Measurements from ENCODE around the gene DOCK1.
"Not testable (repeated sequence)": the region's sequence is repeated elsewhere in the genome, so short reads cannot be mapped to it uniquely, and the experiment has no call there.

DOCK1 gene

DNA sequence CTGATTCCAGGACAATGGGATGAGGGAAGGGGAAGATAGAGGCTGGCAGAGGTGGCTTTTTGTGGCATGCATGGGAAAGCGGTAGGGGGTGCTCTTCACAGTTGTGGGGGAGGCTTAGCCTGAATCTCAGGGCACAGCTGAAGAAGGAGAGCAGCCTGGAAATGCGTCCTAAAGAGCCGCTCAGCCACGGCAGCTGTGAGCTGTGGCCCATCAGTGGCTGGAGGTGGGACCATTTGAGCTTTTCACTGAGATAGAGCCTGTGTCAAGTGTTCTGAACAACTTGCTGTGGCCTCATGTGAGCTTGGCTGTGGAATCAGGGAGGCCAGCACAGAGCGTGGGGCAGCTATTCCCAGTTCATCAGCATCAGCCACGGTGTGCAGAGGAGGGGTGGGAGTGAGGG lies 391.5 kb downstream of the DOCK1 start:
- DNase-seq: no peak

DNA sequence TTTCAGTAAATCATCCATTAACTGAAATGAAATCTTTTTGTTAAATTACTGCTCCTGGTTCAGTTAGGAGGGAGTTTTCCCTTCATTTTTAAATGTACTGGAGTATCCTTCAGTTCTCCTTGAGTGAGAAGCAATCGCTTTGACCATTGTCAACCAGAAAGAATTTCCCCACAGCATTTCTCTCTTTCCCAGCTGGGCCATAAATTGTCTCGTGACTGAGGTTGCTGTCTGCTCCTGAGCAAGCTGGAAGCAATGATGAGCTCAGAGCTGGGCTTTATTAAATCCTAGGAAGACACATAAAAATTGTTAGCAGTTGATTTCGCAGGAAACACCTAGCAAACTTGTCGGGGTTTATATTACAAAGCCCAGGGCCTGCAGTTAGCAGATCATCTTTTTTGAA lies 393.2 kb downstream of the DOCK1 start:
- DNase-seq: no peak

DNA sequence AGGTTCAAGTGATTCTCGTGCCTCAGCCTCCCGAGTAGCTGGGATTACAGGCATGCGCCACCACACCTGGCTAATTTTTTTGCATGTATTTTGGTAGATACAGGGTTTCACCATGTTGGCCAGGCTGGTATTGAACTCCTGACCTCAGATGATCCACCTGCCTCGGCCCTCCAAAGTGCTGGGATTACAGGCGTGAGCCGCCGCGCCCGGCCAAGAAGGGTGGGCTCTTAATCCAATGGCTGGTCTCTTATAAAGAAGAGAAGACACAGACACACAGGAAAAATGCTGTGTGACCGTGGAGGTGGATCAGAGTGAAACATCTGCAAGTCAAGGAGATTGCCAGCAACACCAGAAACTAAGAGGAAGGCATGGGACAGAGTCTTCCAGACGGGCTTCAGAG lies 394.0 kb downstream of the DOCK1 start:
- DNase-seq: not testable (repeated sequence)

DNA sequence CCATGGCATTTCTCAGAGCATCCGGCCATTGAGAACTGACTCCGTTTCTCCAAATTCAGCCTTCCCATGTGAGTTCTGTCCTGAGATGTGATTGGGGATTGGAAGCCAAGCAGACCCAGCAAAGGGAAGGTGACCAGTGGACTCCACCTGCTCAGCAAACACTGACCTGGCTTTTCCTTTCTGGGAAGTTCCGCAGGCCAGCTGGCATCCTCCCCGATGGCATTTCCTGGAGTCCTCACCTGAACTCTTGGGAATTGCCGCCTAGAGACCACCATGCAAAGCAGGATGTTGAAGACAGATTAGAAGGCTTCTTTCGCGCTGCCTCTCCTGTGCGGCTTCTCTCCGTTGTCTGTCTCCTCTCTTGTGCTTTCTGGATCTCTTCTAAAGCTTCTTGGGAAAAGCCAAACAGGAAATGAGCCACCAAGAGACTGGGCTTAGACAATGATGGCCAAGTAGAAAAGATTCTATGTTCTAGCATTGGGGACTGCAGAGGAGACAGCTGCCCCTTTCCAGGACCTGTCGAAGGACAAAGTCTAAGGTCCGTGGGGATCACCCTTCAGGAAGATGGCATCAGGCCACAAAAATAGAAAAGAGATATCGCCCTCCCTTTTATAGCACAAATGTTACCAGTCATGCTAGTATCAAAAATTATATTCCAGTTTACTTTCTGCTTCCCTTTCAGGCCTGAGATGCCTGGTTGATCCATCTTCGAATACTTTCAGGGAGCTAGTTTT lies 394.9 kb downstream of the DOCK1 start:
- DNase-seq: no peak

DNA sequence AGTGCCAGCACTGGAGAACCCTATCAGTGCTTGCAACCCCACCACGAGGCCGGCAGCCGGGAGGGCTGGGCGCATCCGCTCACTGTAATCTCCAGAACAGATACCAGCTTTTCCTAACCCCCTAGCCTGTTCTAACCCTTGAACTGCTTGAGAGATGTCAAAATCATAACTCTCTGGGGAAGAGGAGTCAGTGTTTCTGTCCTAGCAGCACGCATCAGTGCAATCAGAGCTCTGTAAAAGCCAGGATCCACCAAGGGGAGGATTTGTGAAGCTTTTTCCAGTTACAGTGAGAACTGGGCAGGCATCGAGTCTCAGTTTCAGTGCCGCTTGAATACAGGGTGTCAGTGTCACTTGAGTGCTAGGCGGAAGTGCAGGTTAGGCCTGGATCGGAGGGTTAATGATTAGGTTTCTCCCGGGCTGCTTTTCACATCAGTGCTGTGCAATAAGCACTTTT lies 395.7 kb downstream of the DOCK1 start:
- DNase-seq: no peak

DNA sequence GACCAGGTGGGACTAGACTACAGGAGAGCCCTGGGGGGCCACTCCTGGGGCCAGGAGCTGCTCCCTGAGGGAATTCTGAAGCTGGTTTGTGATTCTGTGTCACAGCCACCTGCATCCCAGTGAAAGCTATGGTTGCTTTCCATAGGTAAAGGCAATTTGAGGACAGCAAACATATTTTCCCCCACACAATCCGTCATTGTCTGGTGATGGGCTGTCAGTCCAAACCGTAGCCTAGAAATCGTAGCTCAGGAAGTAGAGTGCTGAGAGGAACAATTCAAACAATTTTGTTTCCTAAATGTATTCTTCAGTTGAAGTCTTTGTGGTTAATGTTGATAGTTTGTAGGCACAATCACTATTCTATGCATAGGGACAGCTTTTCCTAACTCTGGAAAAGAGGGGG lies 397.1 kb downstream of the DOCK1 start:
- no peak for DNase-seq

DNA sequence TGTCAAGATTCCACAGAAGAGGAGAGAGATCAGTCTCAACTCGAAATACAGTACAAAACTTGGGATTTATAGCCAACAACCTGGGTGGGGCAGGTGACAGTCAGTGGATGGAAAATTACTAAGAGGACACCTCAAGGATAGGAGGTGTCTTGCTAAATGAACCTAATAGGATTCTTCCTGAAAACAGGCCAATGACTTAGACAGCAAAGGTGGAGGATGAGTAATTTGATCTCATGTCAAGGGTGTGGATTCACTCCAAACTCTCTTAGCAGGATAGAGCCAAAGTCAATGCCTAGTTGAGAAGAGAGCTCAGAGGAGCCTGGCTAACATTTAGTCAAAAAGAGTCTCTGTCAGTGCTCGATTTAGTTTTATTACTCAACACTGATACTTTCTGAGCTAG lies 397.9 kb downstream of the DOCK1 start:
- DNase-seq: no peak

DNA sequence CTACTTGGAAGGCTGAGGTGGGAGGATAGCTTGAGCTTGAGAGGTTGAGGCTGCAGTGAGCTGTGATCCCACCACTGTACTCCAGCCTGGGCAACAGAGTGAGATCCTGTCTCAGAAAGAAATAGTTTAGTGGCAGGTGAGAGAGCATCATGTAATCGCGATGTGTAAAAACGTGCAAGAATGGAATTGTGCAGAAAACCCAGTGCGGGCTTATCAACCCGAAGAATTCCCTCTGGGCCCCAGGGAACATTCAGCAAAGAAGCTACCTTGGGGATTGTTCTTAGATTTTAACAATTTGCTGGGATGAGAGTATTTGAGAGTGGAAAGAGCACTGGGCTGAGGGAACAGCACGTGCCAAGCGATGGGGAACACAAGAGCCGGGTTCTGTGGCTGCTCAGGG lies 398.5 kb downstream of the DOCK1 start:
- DNase-seq: no peak

DNA sequence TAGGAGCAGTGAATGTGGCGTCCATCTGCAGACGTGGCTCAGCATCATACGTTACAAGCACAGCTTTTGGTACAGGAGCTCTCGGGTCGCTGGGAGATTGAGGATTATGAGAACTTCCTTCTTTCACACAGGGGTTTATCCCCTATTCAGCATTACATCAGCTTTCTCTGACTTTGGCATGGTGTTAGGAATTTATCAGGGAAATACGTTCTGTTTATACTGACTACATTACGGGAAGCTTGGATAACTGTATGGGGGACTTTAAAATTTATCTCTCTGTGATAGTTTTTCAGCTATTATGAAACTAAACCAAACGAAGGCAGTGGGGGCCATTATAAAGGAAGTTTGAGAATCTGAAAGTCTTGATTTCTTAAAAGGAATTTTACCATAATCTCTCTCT lies 401.3 kb downstream of the DOCK1 start:
- DNase-seq: no peak

DNA sequence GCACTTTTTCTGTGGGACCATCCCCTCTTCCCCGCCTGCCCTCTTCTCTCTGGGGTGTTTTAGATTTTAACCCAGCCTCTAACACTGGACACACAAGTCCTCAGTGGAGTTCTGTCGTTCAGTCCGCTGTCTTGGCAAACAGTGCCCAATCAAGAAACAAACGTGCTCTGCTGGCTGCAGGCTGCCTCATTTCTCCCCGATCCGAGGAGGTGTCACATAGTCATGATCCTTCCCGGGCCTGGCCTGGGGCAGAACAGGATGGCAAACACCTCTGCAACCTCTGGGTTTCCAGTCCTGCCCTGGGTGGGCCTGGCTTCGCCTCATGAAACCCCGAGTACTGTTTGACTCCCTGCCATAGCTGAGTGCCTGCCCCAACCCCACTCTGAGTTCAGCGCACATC lies 402.1 kb downstream of the DOCK1 start:
- DNase-seq: no peak

DNA sequence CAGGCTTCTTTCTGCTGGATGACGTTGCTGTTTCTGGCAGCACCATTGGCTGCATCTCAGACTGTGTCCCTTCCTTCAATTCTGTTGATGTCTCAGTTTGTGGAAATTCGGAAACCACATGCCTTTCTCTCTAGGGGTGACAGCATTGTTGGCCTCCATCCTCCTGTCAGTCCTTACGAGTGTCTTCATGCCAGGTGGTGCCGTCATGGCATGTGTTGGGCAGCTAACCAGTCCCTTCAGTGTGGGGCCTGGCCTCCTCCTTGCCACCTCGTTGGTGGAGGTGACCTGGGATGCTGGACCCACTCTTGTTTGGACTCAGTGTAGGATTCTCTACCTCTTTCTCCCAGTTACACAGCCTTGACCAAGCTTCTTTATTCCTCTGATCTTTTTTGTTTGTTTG lies 402.8 kb downstream of the DOCK1 start:
- no peak for DNase-seq

DNA sequence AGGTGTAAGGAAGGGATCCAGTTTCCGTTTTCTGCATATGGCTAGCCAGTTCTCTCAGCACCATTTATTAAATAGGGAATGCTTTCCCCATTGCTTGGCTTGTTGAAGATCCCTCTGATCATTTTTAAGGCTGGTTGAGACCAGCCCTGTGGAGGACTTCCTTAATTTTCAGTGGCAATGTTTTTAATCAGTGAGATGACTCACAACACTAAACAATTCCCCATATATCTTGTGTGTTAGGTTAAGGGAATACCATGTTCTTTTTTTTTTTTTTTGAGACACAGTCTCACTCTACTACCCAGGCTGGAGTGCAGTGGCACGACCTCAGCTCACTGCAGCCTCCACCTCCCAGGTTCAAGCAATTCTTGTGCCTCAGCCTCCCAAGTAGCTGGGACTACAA lies 404.4 kb downstream of the DOCK1 start:
- not testable (repeated sequence) for DNase-seq

DNA sequence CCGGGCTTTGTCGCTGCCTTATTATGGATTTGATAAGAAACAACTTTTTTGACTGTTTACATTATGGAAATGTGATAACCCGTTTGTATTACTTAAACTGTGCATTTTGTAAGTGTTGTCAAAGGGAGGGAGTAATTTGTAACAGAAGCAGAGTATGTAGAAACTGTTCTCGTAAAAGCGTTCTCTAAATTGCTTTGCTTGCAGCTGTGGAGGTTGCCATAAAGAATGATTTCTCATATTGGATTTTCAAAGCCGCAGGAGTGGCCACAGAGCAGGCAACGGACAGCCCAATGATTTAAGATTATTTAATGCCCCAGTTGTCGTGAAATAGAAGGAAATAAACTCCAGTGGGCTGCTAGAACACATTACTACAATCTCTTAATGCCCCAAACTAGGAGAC lies 405.2 kb downstream of the DOCK1 start:
- no peak for DNase-seq

DNA sequence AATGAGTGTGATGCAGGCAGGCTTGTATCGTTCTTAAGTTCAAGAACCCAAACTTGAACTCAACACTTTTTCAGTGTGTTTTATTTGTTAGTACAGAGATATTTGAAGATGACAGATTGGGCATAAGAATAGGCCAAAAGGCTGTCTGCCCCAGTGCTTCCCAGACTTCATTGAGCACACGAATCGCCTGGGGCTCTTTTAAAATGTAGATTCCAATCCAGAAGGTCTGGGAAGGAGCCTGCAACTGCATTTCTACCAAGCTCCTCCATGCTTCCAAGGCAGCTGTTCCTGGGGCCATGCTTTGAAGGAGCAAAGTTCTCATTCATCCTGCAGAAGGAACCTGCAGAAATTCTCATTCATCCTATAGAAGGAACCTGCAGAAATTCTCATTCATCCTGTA lies 405.7 kb downstream of the DOCK1 start:
- DNase-seq: no peak

DNA sequence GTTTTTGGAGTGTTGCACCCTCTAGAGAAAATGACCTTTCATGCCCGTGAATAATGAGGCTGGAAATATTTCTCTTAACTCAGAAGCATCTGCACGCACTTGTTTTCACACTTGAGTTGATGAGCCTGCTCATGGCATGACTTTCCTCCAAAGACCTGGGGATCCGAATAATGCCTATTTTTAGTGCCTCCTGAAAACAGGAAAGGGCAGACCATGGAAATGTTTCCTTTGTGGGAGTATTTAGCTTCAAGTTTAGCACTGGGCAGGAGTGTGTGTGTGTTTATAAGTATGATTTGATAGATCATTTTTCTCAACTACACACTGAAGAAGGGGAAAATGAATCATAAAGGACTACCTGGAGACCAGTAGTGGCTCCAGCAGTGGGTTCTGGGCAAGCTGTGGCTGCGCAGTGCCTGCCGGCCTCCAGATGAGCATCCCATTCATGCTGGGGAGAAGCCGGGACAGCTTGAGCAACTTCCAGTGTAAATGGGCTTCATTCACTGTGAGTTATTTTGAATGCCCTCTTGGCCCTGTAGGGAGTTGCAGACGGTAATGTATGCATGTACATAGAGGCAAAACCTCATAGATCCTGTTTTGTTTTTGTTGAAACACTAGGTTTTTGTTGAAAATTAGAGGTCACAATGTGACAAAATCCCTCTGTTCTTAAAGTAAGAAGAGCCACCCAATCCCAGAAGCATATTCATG lies 408.9 kb downstream of the DOCK1 start:
- DNase-seq: no peak

DNA sequence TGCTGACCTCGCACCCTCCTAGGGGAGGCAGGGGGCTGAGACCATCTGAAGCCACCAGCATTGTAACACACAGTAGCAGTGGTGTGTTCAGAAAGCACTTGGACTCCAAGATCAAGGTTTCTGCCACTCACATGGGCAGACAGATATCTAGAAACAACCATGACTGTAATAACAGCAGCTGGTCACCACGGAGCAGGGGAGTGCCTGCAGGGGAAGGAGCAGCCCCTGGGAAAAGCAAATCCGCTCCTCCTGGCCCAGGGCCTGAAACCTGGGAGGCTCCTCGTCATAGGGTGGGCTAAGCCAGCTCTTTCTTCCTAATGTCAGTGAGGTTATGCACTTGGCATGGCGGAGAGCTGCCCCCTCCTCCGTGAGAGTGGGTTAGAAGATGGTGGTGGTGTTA lies 409.6 kb downstream of the DOCK1 start:
- no peak for DNase-seq

DNA sequence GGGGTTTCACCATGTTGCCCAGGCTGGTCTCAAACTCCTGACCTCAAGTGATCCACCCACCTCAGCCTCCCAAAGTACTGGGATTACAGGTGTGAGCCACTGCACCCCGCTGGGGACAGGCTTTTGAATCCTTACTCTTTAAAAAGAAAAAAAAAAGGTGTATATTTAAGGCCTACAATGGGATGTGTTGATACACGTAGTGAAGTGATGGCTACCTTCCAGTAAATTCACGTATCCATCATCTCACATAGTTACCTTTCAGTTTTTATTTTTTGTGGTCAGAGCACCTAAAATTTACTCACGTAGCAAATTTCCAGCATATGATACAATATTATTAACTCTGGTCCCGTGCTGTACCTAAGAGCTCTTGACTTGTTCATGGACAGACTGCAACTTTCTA lies 410.7 kb downstream of the DOCK1 start:
- no peak for DNase-seq

DNA sequence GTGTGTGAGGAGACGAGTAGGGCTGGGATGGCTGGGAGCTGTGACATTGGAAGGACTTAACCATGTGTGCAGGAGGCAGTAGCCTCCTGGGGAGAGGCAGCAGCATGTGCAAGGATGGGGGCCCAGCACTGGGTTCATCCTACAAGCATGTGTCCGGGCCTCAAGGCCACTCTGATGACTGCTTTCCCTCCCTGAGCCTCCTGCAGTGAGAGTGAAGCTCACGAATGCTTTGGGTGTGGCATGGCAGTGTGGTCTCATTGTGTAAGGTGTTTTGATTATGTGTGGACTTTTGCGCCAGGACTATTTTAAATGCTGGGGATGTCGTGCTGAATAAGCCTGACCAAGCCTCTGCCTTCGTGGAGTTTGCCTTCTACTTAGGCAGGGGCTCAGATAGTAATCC lies 413.2 kb downstream of the DOCK1 start:
- DNase-seq: no peak

DNA sequence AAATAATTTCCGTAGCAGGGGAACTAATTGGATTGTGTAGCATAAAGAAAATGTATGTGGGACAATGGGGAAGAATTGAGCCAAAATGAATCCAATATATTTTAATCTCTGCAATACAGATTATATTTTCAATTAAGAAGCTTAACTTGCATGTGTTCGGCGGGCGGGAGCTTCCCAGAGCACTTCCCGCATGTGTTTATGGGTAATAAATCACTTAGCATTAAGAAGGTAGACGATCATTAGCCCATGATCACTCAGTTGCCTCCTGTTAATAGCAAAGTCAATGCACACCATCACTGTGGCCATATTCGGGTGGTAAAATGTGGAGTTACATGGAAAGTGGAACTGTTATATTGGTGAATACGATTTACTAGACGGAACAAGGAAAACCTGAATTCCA lies 414.0 kb downstream of the DOCK1 start:
- DNase-seq: no peak

DNA sequence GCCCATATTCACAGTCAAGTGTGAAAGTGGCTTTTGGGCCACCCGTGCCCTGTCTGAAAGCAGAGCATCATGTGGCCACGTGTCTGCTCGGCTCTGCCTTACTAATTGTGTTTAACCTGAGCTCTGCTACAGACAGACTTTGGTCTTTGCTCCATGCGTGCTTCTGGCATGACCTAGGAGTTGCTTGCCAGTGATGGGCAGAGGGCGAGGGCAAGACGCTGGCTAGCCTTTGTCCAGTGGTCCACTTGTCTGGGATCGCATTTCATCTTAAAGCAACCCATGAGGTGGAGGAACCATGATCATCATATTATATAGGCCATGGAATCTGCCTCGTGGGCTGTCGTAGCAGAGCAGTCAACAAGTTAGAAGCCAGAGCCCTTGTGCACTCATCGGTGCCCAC lies 414.5 kb downstream of the DOCK1 start:
- no peak for DNase-seq

DNA sequence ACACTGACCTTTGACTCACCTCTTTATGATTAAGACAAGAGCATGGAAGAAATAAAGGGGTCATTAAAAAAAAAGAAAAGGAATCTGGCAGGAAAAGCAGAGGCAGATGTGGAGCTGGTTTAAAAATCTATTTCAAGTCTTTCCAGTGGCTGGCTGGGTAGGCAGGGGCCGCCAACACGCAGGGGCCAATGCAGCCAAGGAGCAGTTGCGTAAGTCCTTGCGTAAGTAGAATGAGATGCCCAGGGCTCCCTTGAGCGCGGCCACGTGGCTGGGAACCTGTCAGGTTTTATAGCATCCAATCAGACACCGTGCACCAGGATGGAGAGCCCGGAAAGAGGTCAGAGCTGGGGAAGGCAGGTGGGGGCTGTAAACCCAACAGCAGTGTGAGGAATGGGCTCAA lies 414.9 kb downstream of the DOCK1 start:
- no peak for DNase-seq

DNA sequence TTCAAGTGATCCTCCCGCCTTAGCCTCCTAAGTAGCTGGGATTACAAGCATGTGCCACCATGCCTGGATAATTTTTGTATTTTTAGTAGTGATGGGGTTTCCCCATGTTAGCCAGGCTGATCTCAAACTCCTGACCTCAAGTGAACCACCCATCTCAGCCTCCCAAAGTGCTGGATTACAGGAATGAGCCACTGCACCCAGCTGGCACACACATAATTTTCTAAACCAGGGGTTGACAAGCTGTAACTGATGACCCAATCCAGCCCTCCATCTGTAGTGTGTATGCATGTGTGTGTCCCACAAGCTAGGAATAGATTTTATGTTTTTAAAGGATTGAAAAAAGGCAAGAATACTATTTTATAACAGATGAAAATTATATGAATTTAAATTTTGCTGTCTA lies 417.1 kb downstream of the DOCK1 start:
- no peak for DNase-seq

DNA sequence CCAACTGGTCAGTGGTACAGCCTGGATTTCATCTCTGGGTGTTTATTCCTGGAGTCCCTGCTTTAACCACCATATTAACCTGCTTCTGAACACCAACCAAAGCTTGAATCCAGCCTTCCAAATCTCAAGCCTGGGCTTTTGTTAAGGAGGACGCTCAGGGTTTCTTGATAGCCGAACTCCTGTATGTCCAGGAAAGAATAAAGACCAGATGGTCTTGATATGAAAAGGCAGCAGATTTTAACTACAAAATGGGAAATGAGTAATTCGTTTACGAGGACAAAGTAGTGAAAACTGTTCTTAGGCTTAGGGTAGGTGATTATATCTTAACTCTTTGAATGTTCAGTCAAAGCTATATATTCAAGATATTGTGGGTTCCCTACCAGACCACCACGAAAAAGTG lies 420.3 kb downstream of the DOCK1 start:
- no peak for DNase-seq

DNA sequence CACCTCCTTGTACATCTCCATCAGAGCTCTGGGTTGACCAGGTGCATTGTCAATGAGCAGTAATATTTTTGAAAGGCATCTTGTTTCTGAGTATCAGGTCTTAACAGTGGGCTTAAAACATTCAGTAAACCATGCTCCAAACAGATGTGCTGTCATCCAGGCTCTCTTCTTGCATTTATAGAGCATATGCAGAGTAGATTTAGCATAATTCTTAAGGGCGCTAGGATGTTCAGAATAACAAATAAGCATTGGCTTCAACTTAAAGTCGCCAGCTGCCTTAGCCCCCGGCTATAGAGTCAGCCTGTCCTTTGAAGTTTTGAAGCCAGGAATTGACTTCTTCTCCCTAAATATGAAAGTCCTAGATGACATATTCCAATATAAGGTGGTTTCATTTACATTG lies 421.7 kb downstream of the DOCK1 start:
- no peak for DNase-seq

DNA sequence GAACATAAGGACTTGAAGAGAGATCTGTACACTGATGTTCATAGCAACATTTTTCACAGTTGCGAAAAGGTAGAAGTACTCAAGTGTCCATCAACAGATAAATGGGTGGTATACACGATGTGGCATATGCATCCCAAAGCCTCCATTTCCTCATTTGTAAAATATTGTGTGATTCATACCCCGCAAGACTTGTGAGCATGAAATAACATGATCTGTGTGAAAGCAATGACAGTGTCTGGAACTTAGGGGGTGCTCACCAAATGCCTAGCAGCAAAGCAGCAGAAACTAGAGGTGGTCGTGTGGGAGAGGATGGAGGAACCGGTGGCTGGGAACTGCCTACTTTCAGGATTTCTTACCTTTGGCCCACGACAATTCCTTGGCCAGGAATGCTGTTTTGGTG lies 426.5 kb downstream of the DOCK1 start:
- no peak for DNase-seq

Data from NCI-H774 (cell line).